GM19463 (cell line): ENCODE measurements around the gene TBC1D10B.
"Not testable (repeated sequence)": the region's sequence is repeated elsewhere in the genome, so short reads cannot be mapped to it uniquely, and the experiment has no call there.

Experiments
- ATAC-seq: cut with Tn5 transposase; IDR thresholded peaks from one replicate; pipeline ENCODE4 v1.9.1; 2021; ENCODE audit warnings: mild to moderate bottlenecking, moderate library complexity; ENCODE audit not compliant: unreplicated experiment

TBC1D10B gene

DNA sequence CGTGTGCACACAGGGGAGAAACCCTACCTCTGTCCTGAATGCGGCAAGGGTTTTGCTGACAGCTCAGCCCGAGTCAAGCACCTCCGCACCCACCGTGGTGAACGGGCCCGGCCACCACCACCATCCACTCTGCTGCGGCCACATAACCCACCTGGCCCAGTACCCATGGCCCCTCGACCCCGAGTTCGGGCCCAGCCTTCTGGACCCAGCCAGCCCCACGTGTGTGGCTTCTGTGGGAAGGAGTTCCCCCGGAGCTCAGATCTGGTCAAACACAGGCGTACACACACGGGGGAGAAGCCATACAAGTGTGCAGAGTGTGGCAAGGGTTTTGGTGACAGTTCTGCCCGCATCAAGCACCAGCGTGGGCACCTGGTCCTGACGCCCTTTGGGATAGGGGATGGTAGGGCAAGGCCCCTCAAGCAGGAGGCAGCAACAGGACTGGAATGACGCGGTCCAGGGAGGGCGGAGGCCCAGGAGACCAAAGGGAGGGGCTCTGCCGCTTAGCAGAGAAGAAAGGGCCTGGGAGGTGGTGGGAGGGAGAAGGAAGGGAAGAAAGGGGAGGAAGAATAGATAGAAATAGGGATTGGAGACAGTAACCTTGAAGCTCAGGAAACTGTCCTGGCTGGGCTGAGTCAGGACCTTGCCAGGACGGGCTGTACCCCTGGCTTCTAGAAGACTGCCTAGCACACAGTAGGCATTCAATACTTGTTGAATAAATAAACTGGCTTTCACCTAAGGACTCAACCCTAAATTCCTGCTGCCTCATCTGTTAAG, 28.6 kb upstream of the TBC1D10B start:
- no peak for ATAC-seq

DNA sequence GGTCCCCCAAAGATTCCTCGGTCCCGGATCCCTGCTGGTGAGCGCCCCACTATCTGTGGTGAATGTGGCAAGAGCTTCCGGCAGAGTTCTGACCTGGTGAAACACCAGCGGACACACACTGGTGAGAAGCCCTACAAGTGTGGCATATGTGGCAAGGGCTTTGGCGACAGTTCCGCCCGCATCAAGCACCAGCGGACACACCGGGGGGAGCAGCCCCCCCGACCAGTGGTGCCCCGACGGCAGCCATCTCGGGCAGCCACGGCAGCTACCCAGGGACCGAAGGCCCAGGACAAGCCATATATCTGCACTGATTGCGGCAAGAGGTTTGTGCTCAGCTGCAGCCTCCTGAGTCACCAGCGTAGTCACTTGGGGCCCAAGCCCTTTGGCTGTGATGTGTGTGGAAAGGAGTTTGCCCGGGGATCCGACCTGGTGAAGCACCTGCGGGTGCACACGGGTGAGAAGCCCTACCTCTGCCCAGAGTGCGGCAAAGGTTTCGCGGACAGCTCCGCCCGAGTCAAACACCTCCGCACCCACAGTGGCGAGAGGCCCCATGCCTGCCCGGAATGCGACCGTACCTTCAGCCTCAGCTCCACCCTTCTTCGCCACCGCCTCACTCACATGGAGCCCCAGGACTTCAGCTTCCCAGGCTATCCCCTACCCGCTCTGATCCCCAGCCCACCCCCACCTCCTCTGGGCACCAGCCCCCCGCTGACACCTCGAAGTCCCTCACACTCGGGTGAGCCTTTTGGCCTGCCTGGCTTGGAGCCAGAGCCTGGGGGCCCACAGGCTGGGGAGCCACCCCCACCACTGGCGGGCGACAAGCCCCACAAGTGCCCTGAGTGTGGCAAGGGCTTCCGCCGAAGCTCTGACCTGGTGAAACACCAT, 27.7 kb upstream of the TBC1D10B start:
- no peak for ATAC-seq

DNA sequence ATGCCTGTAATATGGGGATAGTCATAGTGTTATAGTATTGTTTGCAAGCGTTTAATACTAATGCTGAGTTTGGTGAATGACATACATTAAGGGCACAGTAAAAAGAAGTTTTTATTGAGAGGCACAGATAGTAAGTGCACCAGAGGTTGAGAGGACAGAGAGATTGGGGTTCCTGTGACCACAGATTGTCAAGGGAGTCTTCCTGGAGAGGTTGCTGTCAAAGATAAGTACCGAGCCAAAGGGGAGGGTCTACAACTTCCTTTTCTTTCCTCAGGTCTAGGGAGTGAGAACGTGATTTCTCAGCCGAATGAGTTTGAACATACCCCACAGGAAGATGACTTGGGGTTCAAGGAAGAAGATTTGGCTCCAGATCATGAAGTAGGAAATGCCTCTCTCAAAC, 26.8 kb upstream of the TBC1D10B start:
- no peak for ATAC-seq

DNA sequence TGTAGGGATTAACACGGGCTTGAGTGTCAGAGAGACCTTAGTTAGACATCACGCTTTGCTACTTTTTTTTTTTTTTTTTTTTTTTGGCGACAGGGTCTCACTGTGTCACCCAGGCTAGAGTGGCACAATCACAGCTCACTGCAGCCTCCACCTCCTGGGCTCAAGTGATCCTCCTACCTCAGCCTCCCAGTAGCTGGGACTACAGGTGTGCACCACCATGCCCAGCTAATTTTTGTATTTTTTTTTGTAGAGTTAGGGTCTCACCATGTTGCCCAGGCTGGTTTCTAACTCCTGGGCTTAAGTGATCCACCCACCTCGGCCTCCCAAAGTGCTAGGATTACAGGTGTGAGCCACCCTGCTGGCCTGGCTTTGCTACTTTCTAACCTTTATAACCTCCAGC, 26.3 kb upstream of the TBC1D10B start:
- not testable (repeated sequence) for ATAC-seq

DNA sequence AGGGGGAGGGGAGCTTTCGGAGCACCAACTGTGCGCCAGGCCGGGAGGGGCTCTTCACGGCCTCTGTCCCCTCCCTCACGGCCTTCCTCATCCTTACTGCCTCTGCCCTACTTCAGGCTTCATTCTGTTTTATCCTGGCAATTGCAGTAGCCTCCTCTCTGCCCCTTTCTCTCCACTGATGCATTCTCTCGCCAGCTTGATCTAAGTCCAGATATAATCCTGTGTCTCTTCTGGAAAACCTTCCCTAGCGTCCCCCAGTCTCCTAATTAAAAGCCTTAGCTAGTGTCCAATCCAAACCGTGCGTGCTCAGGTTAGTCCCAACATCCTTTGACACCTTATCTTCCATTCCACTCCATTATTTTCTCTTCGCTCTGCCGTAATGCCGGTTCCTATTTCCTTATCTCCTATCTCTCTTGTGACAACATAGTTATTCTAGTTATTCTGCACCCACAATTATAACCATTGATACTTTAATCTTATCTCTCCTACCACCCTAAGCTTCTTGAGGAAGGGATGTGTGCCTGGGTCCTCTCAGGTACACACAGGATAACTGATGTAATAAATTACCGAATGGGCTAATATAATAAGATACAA, 25.8 kb upstream of the TBC1D10B start:
- no peak for ATAC-seq

DNA sequence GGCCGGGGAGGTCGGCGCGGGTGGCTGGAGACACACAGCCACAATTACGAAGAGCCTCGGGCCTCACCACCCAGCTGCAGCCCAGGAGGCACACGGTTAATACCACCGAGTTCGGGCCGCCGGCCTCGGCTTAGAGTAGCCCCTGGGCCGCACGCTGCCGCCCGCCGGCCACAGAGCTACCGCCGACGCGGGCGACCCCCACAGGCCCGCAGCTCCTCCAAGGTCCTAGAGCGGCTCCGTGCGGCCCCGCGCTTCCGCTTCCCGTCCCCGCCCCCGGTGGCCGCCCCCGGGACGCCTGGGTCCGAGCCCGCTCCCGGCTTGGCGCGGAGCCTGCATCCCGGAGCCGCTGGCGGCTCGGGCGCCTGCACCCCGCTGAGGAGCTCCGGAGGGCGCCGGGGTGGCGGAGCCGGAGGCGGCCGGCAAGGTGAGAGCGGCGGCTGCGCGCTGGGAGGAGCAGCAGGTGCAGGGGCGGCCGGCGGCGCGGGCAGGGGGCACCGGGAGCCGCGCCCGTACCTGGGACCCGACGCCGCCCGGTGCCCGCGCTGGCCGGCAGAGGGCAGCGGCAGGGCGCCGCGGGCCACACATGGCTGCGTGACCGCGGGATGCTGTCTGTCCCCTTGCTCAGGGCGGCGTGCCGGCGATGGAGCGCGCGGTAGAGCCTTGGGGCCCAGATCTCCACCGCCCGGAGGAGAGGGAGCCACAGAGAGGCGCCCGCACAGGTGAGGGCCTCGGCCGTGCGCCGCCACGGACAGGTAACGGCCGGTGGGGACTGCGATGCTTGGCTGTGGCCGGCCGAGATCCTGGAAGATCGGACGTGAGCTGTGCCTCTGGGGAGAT, 25.1 kb upstream of the TBC1D10B start, which contains the start of gene ZNF48:
TSS of gene ZNF48 (plus strand) at position 266 of the 837 bp plus-strand sequence. CDS start at position 641, 375 bp downstream.
- ATAC-seq = peak; percentile 75

DNA sequence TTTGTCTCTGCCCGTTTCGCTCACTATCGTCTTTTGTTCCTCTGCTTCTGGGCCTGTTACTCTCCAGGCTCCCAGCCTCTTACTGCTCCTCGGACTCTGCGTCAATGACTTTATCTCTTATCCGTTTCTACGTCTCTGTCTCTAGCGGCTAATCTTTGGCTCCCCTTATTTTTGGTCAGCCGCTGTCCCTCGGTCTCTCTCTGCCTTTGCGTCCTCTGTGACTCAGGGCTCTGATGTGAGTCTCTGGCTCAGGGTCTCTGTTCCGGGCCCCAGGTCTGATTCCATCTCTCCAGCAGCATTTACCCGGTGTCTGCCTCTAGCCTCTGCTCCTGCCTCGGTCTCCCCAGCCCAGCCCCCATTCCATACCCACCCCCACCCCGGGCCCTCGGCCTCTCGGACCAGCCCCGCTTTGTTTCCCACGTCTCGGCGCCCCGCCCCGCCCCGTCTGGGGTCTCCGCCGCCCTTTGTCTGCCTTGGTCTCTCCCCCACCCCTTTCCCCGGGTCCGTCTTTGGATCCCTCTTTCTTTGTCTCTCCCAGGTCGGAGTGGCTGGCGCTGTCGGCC, 24.4 kb upstream of the TBC1D10B start:
- ATAC-seq = no peak

DNA sequence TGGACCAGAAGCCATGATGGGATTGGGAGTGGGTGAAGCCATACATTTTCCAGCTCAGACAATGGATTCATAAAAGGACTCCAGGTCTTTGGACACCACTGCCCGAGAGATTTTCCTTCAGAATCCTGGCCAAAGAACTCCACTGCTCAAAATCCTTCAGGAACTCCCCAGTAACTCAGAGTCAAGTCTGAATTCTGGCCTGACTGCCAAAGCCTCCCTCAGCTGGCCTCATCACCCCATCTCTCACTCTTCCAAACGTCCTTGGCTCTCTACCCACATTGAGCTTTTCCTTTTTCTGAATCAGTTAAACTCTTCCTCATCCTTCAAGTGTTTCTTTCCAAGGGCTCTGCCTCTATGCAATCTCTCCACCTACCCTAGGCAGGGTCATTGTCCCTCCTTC, 13.2 kb upstream of the TBC1D10B start:
- ATAC-seq = no peak

DNA sequence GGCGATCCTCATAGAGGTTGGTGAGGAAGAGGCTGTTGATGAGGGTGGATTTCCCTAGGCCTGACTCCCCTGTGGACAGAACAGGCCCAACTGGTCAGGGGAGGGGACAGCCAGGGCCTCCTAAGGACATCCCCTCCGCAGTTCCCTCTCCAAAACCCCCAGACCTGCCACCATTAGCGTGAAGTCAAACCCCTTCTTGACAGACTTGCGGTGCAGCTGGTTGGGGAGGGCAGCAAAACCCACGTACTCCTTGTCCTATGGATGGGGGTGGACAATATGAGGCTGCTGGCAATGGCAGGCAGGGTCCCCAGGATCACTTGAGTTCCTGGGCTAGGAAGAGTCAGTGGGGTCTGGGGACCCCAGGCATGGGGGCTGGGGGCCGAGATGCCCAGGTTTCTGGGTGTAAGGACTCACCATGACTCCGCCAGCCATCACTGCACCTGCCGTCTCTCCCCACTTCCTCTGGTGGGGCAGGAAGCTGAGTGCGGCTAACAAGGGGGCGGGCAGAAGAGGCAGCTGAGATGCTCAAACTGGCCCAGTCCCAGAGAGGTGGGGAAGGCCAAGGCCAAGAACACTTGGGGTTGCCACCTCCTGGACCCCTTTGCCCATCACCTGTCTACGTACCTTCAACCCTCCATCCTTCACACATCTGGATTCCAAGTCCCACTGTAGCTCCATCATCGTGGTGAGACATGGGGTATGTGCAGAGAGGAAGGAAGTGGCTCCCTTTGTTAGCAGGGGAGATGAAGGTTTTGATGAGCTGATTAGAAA, 12.0 kb upstream of the TBC1D10B start, which contains the start of gene SEPTIN1:
TSS of gene SEPTIN1 (minus strand) at position 451 of the 771 bp plus-strand sequence. CDS start at position 432, 19 bp downstream.
- ATAC-seq = no peak

DNA sequence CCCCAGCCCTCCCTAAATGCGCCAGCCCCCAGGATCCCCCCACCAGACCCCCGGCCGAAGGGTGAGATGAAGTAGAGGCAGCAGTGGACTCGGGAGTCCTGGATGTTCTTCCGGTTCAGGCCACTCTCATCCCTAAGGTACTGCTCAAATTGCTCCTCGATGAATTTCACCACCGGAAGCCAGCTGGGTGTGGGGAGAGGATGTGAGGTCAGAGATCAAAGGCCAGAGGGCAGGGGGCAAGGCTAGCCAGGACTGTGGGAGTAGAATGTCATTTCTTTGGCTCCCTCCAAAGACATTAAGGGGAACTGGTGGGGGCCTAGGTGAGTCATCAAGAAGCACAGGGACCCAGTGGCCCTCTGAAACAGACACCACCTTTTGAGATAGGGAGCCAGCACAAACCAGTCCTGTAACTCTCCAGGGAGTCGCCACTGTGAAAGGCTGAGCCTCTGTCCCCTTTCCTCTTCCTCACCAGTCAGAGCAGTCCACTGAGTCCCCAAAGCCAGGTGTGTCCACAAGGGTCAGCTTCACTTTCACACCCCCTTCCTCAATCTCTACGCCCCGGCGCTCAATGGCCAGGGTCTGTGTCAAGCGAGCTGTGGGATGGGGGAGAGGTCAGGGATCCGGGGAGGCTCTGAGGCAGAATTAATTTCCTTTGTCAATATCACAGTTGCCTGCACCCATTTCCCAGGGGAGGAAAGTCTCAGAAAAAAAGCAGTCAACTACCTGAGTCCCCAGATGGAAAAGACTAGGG, 11.2 kb upstream of the TBC1D10B start:
- no peak for ATAC-seq

DNA sequence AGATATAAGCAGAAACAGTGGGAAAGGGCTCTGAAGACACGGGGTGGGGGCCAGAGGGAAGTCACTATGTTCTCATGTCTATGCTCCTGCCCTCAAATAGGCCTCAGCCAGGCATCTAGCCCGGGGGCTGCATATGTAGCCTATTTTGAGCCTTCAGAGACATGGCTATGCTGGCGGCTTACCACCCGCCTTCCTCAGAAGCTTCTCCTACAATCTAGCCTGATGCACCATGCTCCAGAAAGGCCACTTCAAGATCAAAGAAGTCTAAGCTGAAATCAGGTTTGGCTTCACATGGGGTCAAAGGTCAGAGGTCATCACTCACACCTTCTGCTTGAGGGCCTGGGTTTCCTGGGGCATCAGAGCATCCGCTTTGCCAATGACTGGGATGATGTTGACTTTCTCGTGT, 10.5 kb upstream of the TBC1D10B start:
- ATAC-seq = no peak

DNA sequence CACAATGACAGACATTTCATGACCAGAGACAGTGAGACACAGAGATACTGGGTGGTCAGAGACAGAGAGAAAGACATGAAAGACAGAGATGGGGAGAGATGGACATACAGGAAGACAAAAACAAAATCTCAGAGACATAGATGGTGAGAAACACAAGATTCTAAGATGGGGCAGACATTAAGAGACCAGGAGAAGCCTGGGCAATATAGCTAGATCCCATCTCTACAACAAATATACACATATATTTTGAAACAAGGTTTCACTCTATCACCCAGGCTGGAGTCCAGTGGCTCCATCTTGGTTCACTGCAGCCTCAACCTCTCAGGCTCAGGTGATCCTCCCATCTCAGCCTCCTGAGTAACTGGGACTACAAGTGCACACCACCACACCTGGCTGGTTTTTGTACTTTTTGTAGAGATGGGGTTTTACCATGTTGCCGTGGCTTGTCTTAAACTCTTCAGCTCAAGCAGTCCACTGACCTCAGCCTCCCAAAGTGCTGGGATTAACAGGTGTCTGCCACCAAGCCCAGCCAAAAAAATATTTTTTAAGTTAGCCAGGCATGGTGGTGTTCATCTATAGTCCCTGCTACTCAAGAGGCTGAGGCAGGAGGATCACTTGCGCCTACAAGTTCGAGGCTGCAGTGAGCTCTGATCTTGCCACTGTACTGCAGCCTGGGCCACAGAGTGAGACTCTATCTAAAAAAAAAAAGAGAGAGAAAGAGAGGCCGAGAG, 9.9 kb upstream of the TBC1D10B start:
- ATAC-seq = no peak

DNA sequence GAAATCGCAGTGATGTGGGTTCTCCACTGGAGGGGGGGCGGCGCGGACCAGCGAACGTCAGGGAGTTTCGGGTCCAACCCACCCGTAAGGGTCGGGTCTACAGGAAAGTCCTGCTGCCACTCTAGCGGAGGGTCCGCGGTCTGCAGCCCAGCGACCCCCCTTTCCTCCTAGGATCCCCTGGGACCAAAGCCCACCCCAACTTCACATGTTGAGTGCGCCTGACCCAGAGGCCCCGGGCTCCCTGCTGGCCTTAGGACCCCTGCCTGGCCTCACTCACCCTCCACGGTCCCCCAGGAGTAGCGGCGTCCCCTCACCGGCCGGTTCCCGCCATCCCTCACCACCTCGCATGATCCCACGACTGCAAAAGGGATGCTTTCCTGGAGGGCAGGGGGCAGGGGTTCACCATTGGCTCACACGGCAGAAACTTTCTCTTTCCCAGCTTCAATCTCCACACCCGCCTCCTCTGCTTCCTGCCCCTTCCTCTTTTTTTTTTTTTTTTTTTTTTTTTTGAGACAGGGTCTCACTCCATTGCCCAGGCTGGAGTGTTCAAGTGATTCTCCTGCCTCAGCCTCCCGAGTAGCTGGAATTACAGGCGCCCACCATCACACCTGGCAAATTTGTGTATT, 9.0 kb upstream of the TBC1D10B start:
- ATAC-seq = no peak

DNA sequence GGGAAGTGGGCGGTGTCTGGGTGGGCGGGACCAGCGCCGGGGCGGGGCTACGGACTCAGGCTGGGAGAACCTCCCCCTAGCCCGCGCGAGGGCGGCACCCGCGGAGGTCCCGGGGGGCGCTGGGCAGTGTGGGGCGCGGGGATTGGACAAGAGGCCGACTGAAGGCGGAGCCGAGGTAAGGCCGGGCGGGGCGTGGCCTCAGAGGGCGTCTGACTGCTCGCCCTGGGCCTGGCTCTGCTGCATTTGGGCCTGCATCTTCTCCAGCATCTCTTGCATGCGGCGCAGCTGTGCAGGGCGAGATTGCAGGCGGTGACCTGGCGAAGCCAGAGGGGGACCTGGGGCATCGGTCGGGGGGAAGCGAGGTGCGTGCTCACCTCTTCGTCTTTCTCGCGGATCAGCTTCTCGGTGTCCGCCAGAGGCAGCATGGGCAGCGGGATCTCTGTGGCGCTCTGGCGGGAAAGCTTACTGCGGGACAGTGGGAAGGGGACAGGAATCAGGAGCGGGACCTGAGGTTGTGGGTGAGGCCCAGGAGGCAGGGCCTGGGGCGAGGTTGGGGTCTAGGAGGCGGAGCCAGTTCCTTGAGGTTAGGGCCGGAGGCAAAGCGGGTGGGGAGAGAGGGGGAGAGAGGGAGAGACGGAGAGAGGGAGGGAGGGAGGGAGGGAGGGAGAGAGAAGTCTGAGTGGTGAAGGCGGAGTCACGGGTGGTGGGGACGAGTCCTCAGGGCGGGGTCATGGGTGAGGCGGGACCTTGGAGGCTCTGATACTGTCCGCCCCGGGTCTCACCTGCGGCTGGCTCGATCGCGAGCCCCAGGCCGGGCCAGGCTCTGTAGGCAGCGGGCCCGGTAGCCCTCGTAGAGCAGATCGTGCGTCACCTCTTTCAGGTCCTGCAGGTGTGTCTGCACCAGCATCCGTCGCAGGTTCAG, 8.2 kb upstream of the TBC1D10B start:
- peak; percentile 88 for ATAC-seq

DNA sequence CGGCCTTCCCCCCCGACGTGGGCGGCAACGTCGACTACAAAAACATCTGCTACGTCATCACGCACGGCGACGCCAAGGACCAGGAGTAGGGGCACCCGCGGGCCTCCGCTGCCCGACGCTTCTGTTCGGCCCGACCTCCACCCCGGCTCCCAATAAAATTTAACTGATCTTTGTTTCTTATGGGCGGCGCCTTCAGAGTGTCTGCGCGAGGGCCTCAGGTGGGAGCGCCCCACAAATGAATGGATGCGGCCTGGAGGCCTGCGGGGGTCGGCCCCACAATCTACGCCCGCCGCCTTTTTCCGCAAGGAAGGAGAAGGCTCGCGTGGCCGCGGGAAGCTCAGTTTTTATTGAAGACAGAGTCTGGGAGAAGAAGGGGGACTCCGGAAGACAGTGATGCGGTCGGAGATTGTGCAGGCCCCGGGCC, 7.5 kb upstream of the TBC1D10B start:
- ATAC-seq = peak; percentile 38

DNA sequence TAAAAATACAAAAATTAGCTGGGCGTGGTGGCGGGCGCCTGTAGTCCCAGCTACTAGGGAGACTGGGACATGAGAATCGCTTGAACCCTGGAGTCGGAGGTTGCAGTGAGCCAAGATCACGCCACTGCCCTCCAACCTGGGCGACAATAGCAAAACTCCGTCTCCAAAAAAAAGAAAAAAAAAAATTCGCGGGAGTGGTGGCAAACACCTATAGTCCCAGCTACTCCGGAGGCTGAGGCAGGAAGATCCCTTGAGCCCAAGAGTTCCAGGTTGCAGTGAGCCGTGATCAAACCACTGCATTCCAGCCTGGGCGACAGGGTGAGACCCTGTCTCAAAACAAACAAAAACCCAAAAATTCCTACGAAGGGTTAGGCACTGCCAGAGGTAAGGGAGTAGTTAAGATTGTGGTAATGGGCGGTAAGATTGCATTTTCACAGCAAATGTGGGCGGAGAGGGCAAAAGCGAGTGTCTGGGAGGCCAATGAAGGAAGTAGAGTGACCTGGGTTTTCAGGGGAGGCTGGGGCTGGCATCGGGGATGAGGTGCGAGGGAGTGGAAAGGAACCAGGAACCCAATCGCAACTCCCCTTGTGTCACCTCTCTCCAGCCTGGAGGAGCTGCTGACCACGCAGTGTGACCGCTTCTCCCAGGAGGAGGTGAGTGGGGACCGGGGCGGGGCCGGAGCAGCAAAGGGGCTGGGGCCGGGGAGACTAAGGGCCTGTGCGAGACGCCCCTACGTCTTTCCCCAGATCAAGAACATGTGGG, 6.9 kb upstream of the TBC1D10B start:
- ATAC-seq = no peak
